ENCODE measurements around the gene SSTR3.
"Not testable (repeated sequence)": the region's sequence is repeated elsewhere in the genome, so short reads cannot be mapped to it uniquely, and the experiment has no call there.

Gene SSTR3

DNA sequence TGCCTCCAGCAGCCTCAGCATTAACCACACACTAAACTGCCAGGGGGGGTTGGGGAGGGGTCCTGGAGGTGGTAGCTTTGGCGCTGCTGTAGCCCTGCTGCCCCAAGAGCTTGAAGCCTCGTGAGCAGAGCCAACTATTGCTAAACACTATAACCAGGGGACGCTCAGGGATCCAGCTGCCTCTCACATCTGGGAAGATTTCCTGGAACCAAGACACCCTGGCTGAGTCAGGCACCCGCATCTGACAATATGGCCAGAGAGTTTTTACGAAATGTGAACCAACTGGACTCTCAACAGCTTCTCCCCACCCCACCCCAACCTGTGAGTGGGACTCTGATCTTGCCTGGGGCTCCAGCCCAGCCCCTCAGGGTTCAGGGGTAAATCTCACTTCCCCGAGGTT is 38.6 kb downstream of the SSTR3 start:
- H3K9me3 ChIP-seq (ENCODE audit: control insufficient read depth, low read length): no peaks in the 10 kb centered on the region
- H3K27me3 ChIP-seq (ENCODE audit: control insufficient read depth, insufficient read depth, low read length): no peaks in the 10 kb centered on the region
- H3K36me3 ChIP-seq (ENCODE audit: control insufficient read depth, insufficient read depth, low read length): no peaks in the 10 kb centered on the region
- TF ChIP-seq, protein P1, sequence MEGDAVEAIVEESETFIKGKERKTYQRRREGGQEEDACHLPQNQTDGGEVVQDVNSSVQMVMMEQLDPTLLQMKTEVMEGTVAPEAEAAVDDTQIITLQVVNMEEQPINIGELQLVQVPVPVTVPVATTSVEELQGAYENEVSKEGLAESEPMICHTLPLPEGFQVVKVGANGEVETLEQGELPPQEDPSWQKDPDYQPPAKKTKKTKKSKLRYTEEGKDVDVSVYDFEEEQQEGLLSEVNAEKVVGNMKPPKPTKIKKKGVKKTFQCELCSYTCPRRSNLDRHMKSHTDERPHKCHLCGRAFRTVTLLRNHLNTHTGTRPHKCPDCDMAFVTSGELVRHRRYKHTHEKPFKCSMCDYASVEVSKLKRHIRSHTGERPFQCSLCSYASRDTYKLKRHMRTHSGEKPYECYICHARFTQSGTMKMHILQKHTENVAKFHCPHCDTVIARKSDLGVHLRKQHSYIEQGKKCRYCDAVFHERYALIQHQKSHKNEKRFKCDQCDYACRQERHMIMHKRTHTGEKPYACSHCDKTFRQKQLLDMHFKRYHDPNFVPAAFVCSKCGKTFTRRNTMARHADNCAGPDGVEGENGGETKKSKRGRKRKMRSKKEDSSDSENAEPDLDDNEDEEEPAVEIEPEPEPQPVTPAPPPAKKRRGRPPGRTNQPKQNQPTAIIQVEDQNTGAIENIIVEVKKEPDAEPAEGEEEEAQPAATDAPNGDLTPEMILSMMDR (IDR thresholded peaks at IDR 0.05): no peak
- no peaks in the 10 kb centered on the region for H3K79me2 ChIP-seq
- H3K27ac ChIP-seq: no peak overlapping the region
- no peak overlapping the region for H3K4me3 ChIP-seq (ENCODE audit: low read depth, low read length)
- no peak overlapping the region for H2AFZ ChIP-seq
- no peak overlapping the region for H3K4me2 ChIP-seq (ENCODE audit: low read length)
- H3K9ac ChIP-seq: no peak overlapping the region
- peaks cover 18% of the 10 kb centered on the region for H3K4me1 ChIP-seq

DNA sequence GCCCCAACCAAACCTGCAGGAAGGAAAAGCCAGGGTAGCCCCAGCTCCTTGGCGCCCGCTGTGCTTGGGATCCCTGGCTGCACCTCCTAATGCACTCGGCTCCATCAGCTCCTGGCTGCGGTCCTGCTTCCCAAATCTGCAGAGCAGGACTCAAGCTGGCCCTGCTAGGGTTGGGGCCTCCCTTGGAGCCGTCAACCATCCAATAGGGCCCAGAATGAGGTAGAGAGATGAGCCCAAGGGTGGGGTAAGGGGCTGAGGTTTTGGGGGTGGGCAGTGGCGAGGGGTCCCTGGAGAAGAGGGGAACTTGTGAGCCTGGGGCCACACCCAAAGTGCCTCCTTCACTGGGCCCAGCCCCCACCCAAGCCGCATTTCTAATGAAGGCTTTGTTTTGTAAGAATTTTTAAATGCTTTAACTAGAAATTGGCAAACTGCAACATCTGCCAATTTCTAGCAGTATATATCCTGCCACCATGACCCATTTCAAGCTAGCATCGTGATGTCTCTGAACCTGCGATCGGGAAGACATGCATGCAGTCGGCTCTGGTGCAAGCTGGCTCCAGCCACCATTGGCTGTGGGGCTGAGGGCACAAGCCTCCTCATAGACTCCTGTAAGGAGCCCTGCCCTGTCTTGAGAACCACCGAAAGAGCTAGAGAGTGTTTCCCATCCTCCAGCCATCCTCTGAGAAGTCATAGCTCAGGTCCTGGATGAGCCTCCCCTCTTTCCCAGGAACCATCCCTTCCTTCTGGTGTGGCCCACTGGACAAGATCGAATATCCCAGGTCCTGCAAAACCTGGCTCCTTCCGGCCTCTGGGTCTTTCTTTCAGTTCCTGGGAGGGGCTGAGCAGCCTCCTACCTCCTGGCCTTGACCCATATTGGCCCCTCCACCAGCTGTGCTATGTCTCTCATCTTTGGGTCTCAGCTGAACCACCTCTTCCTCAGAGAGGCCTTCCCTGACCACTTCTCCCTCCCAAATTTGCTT is 39.7 kb downstream of the SSTR3 start:
- no peaks in the 10 kb centered on the region for H3K79me2 ChIP-seq
- no peaks in the 10 kb centered on the region for H3K9me3 ChIP-seq (ENCODE audit: control insufficient read depth, low read length)
- H3K4me2 ChIP-seq (ENCODE audit: low read length): no peak overlapping the region
- H3K4me3 ChIP-seq (ENCODE audit: low read depth, low read length): no peak overlapping the region
- no peaks in the 10 kb centered on the region for H3K36me3 ChIP-seq (ENCODE audit: control insufficient read depth, insufficient read depth, low read length)
- TF ChIP-seq, protein P1 (IDR thresholded peaks at IDR 0.05): no peak
- H2AFZ ChIP-seq: no peak overlapping the region
- H3K27ac ChIP-seq: no peak overlapping the region
- H3K27me3 ChIP-seq (ENCODE audit: control insufficient read depth, insufficient read depth, low read length): no peaks in the 10 kb centered on the region
- no peak overlapping the region for H3K9ac ChIP-seq
- peaks cover 11% of the 10 kb centered on the region for H3K4me1 ChIP-seq

DNA sequence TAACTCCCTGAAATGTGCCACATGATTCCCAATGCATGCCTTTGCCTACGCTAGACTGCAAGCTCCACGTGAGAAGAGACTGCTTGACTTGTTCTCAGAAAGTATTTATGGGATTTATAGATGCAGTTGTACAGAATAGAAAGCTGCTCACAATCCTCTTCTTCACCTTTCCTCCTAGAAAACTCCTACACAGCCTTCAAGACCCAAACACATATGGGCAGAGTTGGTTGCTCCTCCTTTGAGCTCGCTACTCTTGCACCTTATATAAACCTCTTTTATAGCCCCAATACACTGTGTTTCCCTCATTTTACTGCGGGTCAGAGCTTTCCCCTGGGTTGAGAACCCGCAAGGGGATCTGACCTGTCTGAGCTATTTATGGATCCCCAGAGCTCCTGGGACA is 40.6 kb downstream of the SSTR3 start:
- H3K27ac ChIP-seq: no peak overlapping the region

DNA sequence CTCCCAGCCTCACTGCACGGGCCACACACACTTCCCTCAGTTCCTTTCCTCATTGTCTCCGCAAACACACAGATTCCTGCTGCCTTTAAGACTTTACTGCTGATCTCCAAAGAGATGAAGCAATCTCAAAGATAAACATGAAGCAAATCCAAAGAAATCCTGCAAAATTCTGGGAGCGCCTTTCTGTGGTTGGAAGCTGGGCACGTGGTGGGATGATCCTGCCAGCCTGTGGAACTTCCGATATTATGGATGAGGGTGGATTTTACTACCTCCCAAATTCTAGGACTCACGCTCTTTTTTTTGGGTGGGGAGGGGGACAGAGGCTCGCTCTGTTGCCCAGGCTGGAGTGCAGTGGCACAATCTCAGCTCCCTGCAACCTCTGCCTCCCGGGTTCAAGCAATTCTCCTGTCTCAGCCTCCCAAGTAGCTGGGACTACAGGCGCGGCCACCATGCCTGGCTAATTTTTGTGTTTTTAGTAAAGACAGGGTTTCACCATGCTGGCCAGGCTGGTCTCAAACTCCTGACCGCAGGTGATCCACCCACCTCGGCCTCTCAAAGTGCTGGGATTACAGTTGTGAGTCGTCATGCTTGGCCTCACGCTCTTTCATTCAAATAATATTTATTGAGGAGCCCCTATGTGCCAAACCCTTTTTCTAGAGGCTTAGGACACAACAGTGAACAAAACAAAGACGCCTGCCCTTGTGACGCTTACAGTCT is 41.4 kb downstream of the SSTR3 start:
- H3K4me2 ChIP-seq (ENCODE audit: low read length); H2AFZ ChIP-seq; H3K4me3 ChIP-seq (ENCODE audit: low read depth, low read length); H3K36me3 ChIP-seq (ENCODE audit: control insufficient read depth, insufficient read depth, low read length); H3K4me1 ChIP-seq; H3K79me2 ChIP-seq; H3K27ac ChIP-seq; H3K27me3 ChIP-seq (ENCODE audit: control insufficient read depth, insufficient read depth, low read length); H3K9me3 ChIP-seq (ENCODE audit: control insufficient read depth, low read length); H3K9ac ChIP-seq: not testable (repeated sequence)

More for the DNA sequence above, 40.6 kb downstream of the SSTR3 start:
- no peaks in the 10 kb centered on the region for H3K36me3 ChIP-seq (ENCODE audit: control insufficient read depth, insufficient read depth, low read length)
- H3K9ac ChIP-seq: no peak overlapping the region
- no peak overlapping the region for H3K4me3 ChIP-seq (ENCODE audit: low read depth, low read length)
- no peak overlapping the region for H2AFZ ChIP-seq
- TF ChIP-seq, protein P1 (IDR thresholded peaks at IDR 0.05): no peak
- peaks cover 5% of the 10 kb centered on the region for H3K4me1 ChIP-seq
- no peaks in the 10 kb centered on the region for H3K79me2 ChIP-seq
- H3K27me3 ChIP-seq (ENCODE audit: control insufficient read depth, insufficient read depth, low read length): no peaks in the 10 kb centered on the region
- H3K4me2 ChIP-seq (ENCODE audit: low read length): no peak overlapping the region
- H3K9me3 ChIP-seq (ENCODE audit: control insufficient read depth, low read length): no peaks in the 10 kb centered on the region

DNA sequence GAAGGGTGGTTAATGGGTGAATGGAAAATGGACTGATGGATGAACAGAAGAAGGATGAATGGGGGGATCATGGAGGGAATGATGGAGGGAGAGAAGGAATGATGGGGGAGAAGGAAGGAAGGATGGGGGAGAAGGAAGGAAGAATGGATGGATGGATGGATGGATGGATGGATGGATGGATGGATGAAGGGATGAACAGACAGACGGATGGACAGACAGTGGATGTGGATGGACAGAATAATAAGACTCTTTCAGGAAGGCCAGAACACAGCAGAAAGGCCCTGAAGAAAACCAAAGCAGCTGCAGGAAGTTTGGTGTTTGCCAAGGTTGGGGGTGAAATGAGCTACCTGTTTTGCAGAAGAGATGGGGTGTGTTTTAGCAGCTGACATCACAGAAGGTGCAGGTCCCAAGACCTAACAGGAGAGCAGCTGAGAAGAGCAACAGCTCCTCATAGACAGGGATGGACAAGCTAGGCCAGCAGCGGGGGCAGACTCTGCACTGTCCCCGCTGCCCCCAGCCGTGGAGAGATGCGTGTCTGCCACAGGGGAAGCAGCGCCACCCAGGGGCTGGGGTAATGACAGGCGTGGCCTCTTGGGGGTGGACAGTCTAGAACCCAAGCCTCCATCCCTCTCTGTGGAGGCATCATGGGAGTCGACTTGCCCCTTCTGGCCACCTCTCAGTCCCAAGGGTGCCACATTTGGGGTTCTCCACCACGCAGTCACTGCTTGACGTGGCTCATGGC is 42.2 kb downstream of the SSTR3 start:
- Histone ChIP-seq H3K27ac (no peak overlapping the region), H3K27me3 (ENCODE audit: control insufficient read depth, insufficient read depth, low read length) (no peaks in the 10 kb centered on the region), H3K4me3 (ENCODE audit: low read depth, low read length) (no peak overlapping the region), H2AFZ (no peak overlapping the region), H3K79me2 (no peaks in the 10 kb centered on the region), H3K4me1 (no peaks in the 10 kb centered on the region), H3K4me2 (ENCODE audit: low read length) (no peak overlapping the region), H3K9ac (no peak overlapping the region), H3K36me3 (ENCODE audit: control insufficient read depth, insufficient read depth, low read length) (no peaks in the 10 kb centered on the region), H3K9me3 (ENCODE audit: control insufficient read depth, low read length) (no peaks in the 10 kb centered on the region)
- TF ChIP-seq, protein P1 (IDR thresholded peaks at IDR 0.05): no peak
